ENCODE results near the gene TNN.
A peak's percentile ranks its signal among the peaks of the same experiment; 100 is the strongest.

The TNN gene

DNA sequence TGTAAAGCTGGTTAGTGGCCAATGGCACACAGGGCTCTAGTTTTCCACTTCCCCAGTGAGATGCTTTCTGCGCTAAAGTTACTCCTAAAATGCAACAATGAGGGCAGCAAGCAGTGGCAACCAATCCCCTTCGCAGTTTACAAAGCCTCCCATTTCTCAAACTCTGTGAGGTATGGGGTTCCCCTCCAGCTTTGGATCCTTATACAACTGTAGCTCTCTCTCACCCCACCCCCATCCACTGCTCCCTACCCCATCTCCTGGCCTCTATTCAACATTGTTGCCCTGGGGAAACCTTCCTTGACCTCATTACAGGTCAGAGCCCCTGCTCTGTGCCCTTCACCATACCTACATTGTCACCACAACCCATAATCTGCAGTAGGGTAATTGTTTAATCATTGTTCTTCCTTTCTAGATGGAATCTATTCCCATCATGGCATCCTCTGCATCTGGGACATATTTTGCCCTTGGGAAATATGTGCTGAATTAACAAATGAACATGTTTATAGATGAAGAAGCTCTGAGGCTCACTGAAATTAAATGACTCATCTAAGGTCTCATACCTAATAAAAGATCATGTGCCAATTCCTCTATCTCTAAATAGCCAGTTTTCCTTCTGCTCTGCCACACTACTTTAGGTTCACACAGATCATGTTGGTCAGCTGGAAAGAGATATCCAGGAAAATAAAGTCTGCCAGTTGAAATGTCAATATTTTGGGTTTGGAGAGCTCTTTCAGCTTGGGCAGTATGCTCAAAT is 112.4 kb downstream of the TNN start:
- DNase-seq = no peak

DNA sequence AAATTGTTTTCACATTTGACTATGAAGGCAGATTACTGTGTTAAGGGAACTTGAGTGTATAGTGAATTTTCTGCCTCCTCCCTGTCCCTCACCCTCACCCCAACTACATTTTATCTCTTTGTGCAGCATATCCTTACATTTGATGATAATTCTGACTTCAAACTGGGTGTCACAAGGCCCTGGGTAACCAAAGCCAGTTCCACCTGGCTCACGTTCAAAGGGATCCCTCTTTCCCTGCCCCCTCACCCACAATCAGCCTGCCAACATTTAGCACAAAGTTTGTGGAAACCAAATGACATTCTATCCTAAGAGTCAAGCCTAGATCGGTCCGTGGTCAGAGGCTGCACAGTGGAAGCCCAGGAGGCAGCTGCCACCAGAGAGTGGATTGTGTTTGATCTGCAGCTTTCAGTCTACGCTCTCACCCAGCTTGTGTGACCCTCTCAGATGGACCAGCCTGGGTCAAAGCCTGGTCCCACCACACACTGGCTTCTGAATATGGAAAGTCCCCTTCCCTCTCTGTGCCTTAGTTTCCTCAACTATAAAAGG is 114.6 kb downstream of the TNN start:
- no peak for DNase-seq

DNA sequence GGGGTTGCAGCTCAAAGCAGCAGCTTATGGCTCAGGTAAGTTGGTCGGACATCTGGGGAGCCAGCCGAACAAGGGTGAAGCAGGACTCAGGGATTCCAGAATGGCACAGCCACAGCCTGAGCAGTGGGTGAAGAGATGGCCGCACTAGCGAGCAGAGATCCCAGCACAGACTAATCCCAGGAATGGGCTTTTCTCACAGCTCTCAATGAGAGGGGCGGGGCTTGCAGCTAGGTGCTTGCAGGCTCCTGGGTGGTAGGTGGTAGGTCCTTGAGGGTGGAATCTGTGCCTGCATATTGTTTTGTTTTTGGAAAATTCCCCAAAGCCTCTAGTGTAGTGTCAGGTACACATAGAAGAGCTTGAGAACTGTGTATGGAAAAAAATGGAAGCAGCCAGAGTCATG is 116.0 kb downstream of the TNN start:
- DNase-seq = no peak

DNA sequence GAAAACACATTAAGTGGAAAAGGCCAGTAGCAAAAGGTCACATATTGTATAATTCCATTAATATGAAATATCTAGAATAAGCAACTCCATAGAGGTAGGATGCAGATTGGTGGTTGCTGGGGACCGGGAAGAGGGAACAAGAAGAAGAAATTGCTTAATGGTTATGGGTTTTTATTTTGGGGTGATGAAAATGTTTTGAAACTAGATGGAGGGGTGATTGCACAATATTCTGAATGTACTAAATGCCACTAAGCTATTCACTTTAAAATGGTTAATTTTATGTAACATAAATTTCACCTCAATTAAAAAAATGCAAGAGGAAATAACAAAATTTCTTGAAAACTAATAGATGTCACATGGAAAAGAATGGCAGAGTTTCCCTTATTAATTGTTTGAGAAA is 118.3 kb downstream of the TNN start:
- DNase-seq = no peak

DNA sequence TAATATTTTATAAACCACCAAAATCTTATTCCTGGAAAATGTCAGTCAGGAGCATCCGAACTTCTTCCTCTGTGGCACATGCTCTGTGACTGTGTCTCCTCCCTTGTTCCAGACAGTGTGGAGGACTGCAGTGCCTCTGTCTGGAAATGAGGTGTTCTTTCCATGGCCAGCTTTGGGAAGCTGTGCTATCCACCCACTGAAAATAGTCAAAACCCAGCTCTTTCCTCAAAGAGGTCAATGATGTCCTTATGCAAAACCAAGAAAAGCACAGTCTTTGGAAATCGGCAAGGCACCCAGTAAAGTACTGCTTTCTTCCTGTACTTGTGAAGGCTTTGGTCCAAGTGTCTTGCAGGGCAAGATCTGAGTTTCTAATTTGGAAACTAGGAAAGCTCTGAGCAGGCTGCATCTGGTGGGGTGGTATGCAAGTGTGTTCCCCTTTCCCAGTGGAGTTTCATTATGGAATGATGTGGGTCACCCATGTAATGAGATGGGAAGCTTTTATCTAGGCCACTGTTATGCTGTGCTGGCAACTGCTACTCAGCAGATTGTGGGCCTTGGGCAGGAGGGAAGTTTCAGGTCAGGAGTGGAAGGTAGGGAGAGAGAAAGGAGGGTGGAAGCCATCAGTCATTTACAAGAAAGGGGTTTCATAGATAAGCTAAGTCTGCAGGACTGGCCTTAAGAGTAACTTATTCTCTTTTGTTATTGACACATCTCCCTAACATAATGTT is 119.0 kb downstream of the TNN start:
- DNase-seq = no peak

DNA sequence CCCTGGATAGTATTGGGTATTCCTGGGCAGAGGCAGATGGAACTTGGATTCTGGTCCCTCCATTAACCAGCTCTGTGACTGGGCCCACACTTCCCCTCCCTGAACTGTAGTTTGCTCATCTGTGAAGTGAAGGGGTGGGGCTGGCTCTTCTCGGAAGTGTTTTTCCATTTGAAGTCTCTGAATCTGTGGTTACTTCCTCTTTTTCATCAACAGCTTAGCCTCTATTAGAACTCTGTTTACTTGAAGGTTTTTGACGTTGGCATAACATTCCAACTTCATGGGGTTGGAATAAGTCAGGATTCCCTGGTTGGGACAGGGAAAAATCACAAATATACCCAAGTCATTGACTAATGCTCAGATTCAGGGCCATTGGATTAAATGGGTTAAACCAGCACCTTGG is 121.3 kb downstream of the TNN start:
- DNase-seq = no peak

DNA sequence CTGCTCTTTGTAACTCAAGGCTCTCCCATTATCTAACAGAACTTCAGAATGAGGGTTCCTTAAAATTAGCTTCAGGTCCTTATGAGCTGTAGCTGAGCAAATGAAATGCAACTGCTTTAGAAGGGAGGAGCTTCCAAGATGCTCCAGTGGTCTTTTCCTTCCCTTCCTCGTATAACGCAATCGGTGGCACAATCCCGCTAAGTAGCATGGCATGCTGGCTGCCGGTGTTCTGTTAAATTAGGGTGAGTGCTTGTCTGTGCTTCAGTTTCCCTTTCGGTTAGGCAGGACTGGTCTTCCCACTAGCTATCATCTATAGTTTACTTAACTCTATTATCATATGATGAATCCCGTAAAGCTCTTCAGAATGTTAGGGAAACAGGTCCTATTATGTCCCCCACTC is 124.0 kb downstream of the TNN start:
- DNase-seq = no peak

DNA sequence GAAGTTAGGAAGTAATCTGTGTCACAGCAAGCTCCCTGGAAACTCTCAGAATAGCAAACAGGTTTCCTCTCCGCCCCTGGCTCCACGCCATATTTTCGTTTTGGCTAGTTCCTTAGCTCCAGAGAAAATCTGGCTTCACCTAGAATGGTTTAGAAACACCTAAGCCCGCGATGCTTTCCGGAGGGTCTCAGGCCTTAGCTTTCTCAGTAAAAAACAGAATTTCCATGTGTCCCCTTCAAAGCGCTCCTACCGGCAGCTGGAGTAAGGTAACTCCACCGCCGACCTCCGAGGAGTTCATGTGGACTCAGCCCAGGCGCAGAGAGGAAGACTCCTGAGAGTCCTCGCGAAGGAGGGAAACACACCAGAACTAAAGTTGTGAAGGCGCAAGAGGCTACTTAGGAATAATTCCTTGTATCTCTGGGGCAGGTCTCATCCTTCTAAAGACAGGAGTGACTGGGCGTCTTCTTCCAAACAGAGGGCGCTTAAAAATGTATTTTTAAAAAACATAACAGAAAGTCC is 124.5 kb downstream of the TNN start:
- DNase-seq = no peak

DNA sequence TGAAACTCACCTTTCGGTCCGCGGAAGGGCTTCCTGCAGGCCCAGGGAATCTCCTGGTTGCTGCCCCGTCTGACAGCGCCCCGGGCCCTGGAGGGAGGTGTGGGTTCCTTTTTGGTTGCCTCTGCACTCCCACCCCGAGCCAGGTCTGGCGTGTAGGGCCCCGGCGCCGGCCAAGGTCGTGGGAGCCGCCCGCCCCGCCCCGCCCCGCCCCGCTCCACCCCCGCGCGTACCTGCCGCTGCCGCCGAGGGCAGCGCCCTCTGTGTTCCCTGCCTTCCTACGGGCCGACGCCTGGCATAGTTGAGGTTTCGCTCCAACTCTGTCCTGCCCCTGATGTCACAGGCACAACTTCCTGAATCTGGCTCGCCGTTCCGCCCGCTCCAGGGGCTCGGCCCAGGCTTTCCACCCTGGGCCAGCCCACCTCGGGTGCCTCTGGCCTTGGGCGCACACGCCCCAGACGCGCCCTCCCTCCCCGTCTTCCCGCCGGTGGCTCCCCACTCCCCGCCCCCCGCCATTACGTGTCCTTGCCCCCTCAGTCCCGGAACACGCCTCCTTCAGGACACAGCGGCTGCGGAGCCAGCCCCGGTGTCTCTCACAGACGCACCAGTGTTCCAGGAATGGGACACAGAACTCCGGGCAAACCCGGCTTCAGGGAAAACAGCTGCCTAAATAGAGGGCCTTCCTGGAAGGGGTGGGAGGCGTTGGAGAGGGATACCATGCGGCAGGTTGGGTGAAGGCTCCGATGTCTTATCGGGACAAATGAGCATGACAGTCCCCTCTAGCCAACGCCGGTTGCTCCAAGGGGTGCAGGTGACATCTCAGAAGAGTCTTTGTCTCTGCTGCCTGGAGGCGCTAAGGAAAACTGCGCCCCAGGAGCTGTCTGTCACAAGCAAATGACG is 125.2 kb downstream of the TNN start, which contains the start of gene KIAA0040:
KIAA0040 (minus strand) TSS at position 147 of the 897 bp plus-strand sequence. CDS start 31,763 bp downstream, outside the sequence.
- DNase-seq = peak; percentile 11

DNA sequence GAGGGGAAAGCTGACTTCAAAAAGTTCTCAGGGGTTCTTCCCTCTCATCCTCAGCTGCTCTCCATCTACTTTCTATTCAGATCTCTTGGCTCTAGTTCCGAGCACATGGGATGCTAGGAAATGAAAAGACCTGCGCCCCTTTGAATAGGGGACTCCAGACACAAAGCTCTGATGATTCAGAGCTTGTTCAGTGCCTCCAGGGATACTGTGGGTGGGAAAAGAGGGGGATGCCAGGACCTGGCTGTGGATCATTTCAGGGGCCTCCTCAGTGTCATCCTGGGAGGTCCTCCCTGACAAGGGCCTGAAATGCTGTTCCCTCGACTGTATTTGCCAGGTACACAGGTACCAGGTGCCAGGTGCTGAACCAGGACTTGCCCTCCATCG is 125.9 kb downstream of the TNN start:
- no peak for DNase-seq

DNA sequence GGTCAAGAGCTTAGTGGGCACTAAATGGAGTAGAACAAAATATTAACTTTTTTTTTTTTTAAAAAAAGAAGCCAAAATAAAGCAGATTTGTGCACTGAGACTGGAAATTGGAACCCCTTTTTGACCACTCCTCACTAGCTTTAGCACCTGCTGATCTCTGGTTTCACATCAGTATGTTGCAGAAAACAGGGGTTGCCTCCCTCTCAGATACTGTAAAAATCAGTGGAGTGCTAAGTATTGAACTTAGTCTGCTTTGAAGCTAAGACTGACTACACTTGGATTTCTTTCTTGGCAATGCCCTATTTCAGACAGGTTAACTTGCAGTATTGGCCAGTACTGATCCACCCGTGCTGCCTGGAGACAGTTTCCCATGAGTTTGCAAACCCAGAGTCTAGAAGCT is 127.6 kb downstream of the TNN start:
- no peak for DNase-seq

DNA sequence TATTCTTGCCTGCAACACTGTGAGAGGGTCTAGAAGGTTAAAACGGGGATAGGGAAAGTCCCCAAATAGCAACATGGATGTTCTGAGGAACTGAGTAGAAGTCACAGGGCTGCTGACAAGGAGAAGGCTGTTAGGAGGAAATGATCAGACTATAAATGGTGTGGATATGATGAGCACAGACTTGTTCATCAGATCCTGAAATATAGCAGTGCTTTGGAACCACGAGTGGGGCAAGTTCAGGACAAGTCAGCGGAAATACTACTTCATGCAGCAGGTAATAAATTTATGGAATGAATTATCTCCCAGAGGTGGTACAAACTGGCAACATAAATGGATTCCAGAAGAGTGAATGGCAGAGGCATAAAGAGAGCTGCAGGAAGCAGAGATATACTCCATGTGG is 128.2 kb downstream of the TNN start:
- DNase-seq = no peak

DNA sequence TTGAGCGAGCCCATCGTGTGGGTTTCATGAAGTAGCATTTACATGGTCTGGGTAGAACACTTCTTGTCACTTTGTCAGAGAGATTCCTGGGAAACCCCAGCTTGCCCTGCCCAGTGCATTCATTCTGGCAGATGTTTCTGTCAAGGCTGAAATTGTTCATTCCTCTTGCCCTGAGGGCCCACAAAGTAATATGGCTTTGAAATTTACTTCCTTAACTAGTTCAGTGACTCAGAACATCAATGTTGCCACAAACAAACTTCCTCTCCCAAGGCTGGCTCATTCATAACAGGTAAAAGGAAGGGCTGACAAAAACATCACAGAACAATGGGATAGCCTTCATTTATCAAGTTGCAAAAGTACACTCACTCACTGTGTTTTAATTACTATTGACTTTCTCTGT is 129.9 kb downstream of the TNN start:
- no peak for DNase-seq
